H9 (cell line): Measurements from ENCODE around the gene ALKBH1. TPM values are rescaled to one million over a fixed set of nuclear protein-coding genes. Genes with fewer than 3 reads are reported as not detected.

ENCODE experiments used
- DNase-seq: peaks from one replicate; pipeline ENCODE4 v3.0.0-alpha.2; 2017
- H2AFZ ChIP-seq: one replicate; pipeline ENCODE4 v1.6.1; 2013; ENCODE audit warnings: mild to moderate bottlenecking, low read length, control low read depth, moderate library complexity
- H2AK5ac ChIP-seq: 2 replicates; pipeline ENCODE4 v1.6.1; 2013; ENCODE audit warnings: low read length, control low read depth, mixed read lengths; ENCODE audit not compliant: insufficient read length
- H2BK120ac ChIP-seq: one replicate; pipeline ENCODE4 v1.6.1; 2013; ENCODE audit warnings: low read depth, mild to moderate bottlenecking, low read length, control low read depth, inconsistent platforms; ENCODE audit not compliant: poor library complexity, severe bottlenecking
- H2BK12ac ChIP-seq: 2 replicates; pipeline ENCODE4 v1.6.1; 2013; ENCODE audit warnings: low read length, control low read depth, mixed read lengths, low read depth; ENCODE audit not compliant: insufficient read length
- H2BK15ac ChIP-seq: 2 replicates; pipeline ENCODE4 v1.6.1; 2013; ENCODE audit warnings: low read depth, low read length, control low read depth
- H2BK20ac ChIP-seq: one replicate; pipeline ENCODE4 v1.6.1; 2013; ENCODE audit warnings: low read depth, mild to moderate bottlenecking, low read length, control low read depth, inconsistent platforms; ENCODE audit not compliant: poor library complexity, severe bottlenecking
- H2BK5ac ChIP-seq: 2 replicates; pipeline ENCODE4 v1.6.1; 2013; ENCODE audit warnings: low read length, control low read depth, mixed read lengths; ENCODE audit not compliant: insufficient read length
- H3K14ac ChIP-seq: 2 replicates; pipeline ENCODE4 v1.6.1; 2013; ENCODE audit warnings: low read length, control low read depth; ENCODE audit not compliant: insufficient read depth
- H3K18ac ChIP-seq: 2 replicates; pipeline ENCODE4 v1.6.1; 2013; ENCODE audit warnings: low read depth, mild to moderate bottlenecking, mixed read lengths, low read length, control low read depth; ENCODE audit not compliant: insufficient read length
- H3K23ac ChIP-seq: 2 replicates; pipeline ENCODE4 v1.6.1; 2013; ENCODE audit warnings: low read length, control low read depth, mixed read lengths, low read depth; ENCODE audit not compliant: insufficient read length
- H3K23me2 ChIP-seq: 2 replicates; pipeline ENCODE4 v1.6.1; 2013; ENCODE audit warnings: low read depth, mild to moderate bottlenecking, mixed read lengths, low read length, control low read depth; ENCODE audit not compliant: insufficient read length, poor library complexity, severe bottlenecking
- H3K27ac ChIP-seq: 2 replicates; pipeline ENCODE4 v1.5.1; 2013; ENCODE audit warnings: low read length, control low read depth, mixed read lengths, low read depth; ENCODE audit not compliant: insufficient read length
- H3K27me3 ChIP-seq: 2 replicates; pipeline ENCODE4 v1.6.1; 2013; ENCODE audit warnings: low read length, control low read depth, inconsistent platforms; ENCODE audit not compliant: insufficient read depth
- H3K4ac ChIP-seq: 2 replicates; pipeline ENCODE4 v1.6.1; 2013; ENCODE audit warnings: low read depth, mild to moderate bottlenecking, control low read depth, inconsistent platforms, low read length, moderate library complexity
- H3K4me1 ChIP-seq: 2 replicates; pipeline ENCODE4 v1.6.1; 2013; ENCODE audit warnings: low read length, control low read depth, inconsistent platforms; ENCODE audit not compliant: insufficient read depth
- H3K4me2 ChIP-seq: 2 replicates; pipeline ENCODE4 v1.6.1; 2013; ENCODE audit warnings: low read length, control low read depth, mixed read lengths; ENCODE audit not compliant: insufficient read length, insufficient read depth
- H3K56ac ChIP-seq: 2 replicates; pipeline ENCODE4 v1.6.1; 2013; ENCODE audit warnings: low read depth, mild to moderate bottlenecking, mixed read lengths, low read length, control low read depth; ENCODE audit not compliant: insufficient read length
- H3K79me1 ChIP-seq: 2 replicates; pipeline ENCODE4 v1.6.1; 2013; ENCODE audit warnings: low read depth, mild to moderate bottlenecking, moderate library complexity, low read length, control low read depth, inconsistent platforms; ENCODE audit not compliant: insufficient read depth, poor library complexity, severe bottlenecking
- H3K79me2 ChIP-seq: 2 replicates; pipeline ENCODE4 v1.6.1; 2013; ENCODE audit warnings: low read length, control low read depth, inconsistent platforms; ENCODE audit not compliant: insufficient read depth
- H3K9ac ChIP-seq: 2 replicates; pipeline ENCODE4 v1.6.1; 2013; ENCODE audit warnings: low read length, control low read depth, mixed read lengths; ENCODE audit not compliant: insufficient read length; ENCODE audit errors: extremely low read depth
- H3K9me3 ChIP-seq: one replicate; pipeline ENCODE4 v1.6.1; 2013; ENCODE audit warnings: low read depth, low read length, inconsistent platforms; ENCODE audit not compliant: control insufficient read depth
- H3T11ph ChIP-seq: one replicate; pipeline ENCODE4 v1.6.1; 2013; ENCODE audit warnings: mild to moderate bottlenecking, low read length, control low read depth, inconsistent platforms
- H4K20me1 ChIP-seq: one replicate; pipeline ENCODE4 v1.6.1; 2013; ENCODE audit not compliant: control insufficient read depth, insufficient read length, insufficient read depth
- H4K5ac ChIP-seq: 2 replicates; pipeline ENCODE4 v1.6.1; 2013; ENCODE audit warnings: low read depth, mild to moderate bottlenecking, mixed read lengths, low read length, control low read depth; ENCODE audit not compliant: insufficient read length
- H4K8ac ChIP-seq: replicated peaks from 2 replicates; pipeline ENCODE4 v1.6.1; 2013; ENCODE audit warnings: low read length, control low read depth, mixed read lengths, low read depth; ENCODE audit not compliant: insufficient read length
- H4K91ac ChIP-seq: 2 replicates; pipeline ENCODE4 v1.6.1; 2013; ENCODE audit warnings: low read depth, mild to moderate bottlenecking, moderate library complexity, mixed read lengths, low read length, control low read depth; ENCODE audit not compliant: insufficient read length
- H3K27ac Mint-ChIP-seq, 3 experiments: 2 replicates in 2 of 3; 3 replicates in 1 of 3; pipeline ENCODE4 v1.8.0; 2020 to 2021; ENCODE audit warnings: mixed read lengths in 3 of 3, mild to moderate bottlenecking in 1 of 3, moderate library complexity in 1 of 3
- H3K27me3 Mint-ChIP-seq: 2 replicates; pipeline ENCODE4 v1.8.0; 2021; ENCODE audit warnings: low read depth, mild to moderate bottlenecking, moderate library complexity, mixed read lengths
- H3K36me3 Mint-ChIP-seq, 3 experiments: 2 replicates in 2 of 3; 3 replicates in 1 of 3; pipeline ENCODE4 v1.8.0; 2020 to 2021; ENCODE audit warnings: low read depth in 3 of 3, mixed read lengths in 3 of 3; ENCODE audit not compliant: insufficient read depth in 1 of 3
- H3K4me1 Mint-ChIP-seq, 2 experiments: 2 replicates each; pipeline ENCODE4 v1.8.0; 2020; ENCODE audit warnings: mixed read lengths in 2 of 2
- H3K4me3 Mint-ChIP-seq, 2 experiments: 2 replicates in 1 of 2; 3 replicates in 1 of 2; pipeline ENCODE4 v1.8.0; 2020 to 2021; ENCODE audit warnings: mild to moderate bottlenecking in 2 of 2, mixed read lengths in 2 of 2, moderate library complexity in 1 of 2
- H3K9me3 Mint-ChIP-seq, 2 experiments: 2 replicates in 1 of 2; 3 replicates in 1 of 2; pipeline ENCODE4 v1.8.0; 2020; ENCODE audit warnings: mild to moderate bottlenecking in 2 of 2, mixed read lengths in 2 of 2, moderate library complexity in 1 of 2
- CTCF ChIP-seq: fragments of 200-600 bp; sonication (generic); conservative IDR thresholded peaks from 3 replicates; pipeline ENCODE4 v1.8.0; 2021; ENCODE audit warnings: antibody characterized with exemption, mild to moderate bottlenecking
- WGBS: extraction: QIAGEN DNeasy Blood & Tissue Kit; methylation state at CpG from one replicate; pipeline ENCODE4 v1.1.7; 2013; ENCODE audit warnings: missing lambda C conversion rate, low lambda C conversion rate, mixed read lengths; ENCODE audit not compliant: insufficient read length; ENCODE audit errors: extremely low coverage; 5-methylcytosine and 5-hydroxymethylcytosine counted together
- total RNA-seq: library from RNA; stranded (reverse); gene quantifications from 2 replicates; pipeline ENCODE4 v1.2.1, GENCODE V29; 2021

The ALKBH1 gene
- total RNA-seq, 1 experiment from 2014 or later: 18.7 TPM

DNA sequence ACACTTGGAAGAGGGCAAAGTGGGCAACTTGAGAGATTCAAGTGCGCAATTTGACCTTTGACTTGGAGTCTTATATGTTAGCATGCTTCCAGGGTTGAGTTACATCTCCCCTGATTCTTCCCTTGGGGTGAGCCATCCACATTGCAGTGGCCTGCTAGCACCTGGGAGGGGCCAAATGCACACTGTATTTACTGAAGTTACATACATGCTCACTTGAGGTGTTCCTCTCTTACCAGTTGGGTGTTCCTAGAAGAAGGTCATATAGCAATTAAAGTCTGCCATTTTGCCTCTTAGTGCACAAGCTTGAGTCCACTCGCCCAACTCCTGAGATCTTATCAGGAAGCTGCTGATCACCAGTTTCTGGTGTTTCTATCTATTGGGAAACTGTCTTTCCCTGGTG lies 77.7 kb downstream of the ALKBH1 start:
- no peaks in the 10 kb centered on the region for H3K23me2 ChIP-seq
- H4K5ac ChIP-seq: no peak overlapping the region
- H2BK120ac ChIP-seq: no peak overlapping the region
- Mint-ChIP-seq H3K27ac (no peak overlapping the region), H3K4me1 (no peaks in the 10 kb centered on the region), H3K36me3 (peaks cover 0 to 18% (median 4%) of the 10 kb centered on the region in 3 experiments; a peak in 4 of 7 replicates), H3K27me3 (peaks cover under 1% of the 10 kb centered on the region), H3K9me3 (peaks cover 60% of the 10 kb centered on the region in 2 experiments), H3K4me3 (no peak overlapping the region)
- no peak overlapping the region for H4K91ac ChIP-seq
- H3K4ac ChIP-seq: no peak overlapping the region
- no peak overlapping the region for H3K23ac ChIP-seq
- no peak overlapping the region for H3K14ac ChIP-seq
- H3K9me3 ChIP-seq: peaks cover 11% of the 10 kb centered on the region
- H4K20me1 ChIP-seq: no peaks in the 10 kb centered on the region
- H3K27me3 ChIP-seq: no peaks in the 10 kb centered on the region
- no peak overlapping the region for H3K4me2 ChIP-seq
- no peaks in the 10 kb centered on the region for H3K4me1 ChIP-seq
- no peak overlapping the region for H3T11ph ChIP-seq
- H3K56ac ChIP-seq: no peak overlapping the region
- no peak overlapping the region for H2AK5ac ChIP-seq
- no peak overlapping the region for H2AFZ ChIP-seq
- no peaks in the 10 kb centered on the region for H3K79me2 ChIP-seq
- H3K9ac ChIP-seq: no peak overlapping the region
- H3K79me1 ChIP-seq: no peaks in the 10 kb centered on the region
- no peak overlapping the region for H2BK12ac ChIP-seq
- WGBS: no CpG with 5 or more reads among the region's 2 CpGs
- no peak overlapping the region for H2BK20ac ChIP-seq
- no peak overlapping the region for H4K8ac ChIP-seq
- no peak overlapping the region for H2BK15ac ChIP-seq
- no peak overlapping the region for H3K18ac ChIP-seq
- H2BK5ac ChIP-seq: no peak overlapping the region
- no peak for DNase-seq
- no peak for TF ChIP-seq CTCF
- H3K27ac ChIP-seq: no peak overlapping the region
